KMS-11 (cell line): ENCODE data around the gene MYO7B.

Experiments used
- H2AFZ ChIP-seq: fragments of 200-600 bp; sonication (generic); 2 replicates; pipeline ENCODE4 v1.6.1; 2016; ENCODE audit warnings: antibody characterized with exemption, mixed run types, low read depth
- H3K27ac ChIP-seq: fragments of 200-600 bp; sonication (generic); 2 replicates; pipeline ENCODE4 v1.6.1; 2016; ENCODE audit warnings: mild to moderate bottlenecking, mixed run types
- H3K27me3 ChIP-seq: fragments of 200-600 bp; sonication (generic); 2 replicates; pipeline ENCODE4 v1.6.1; 2017; ENCODE audit warnings: mild to moderate bottlenecking, low read depth, mixed run types, moderate library complexity; ENCODE audit not compliant: insufficient read depth
- H3K36me3 ChIP-seq: fragments of 200-600 bp; sonication (generic); 2 replicates; pipeline ENCODE4 v1.6.1; 2017; ENCODE audit warnings: mild to moderate bottlenecking, mixed run types; ENCODE audit not compliant: insufficient read depth
- H3K4me1 ChIP-seq: fragments of 200-600 bp; sonication (generic); 2 replicates; pipeline ENCODE4 v1.6.1; 2016; ENCODE audit warnings: mild to moderate bottlenecking, low read depth, mixed run types; ENCODE audit not compliant: poor library complexity, severe bottlenecking
- H3K4me2 ChIP-seq: fragments of 200-600 bp; sonication (generic); 2 replicates; pipeline ENCODE4 v1.7.0; 2016; ENCODE audit warnings: mild to moderate bottlenecking, mixed run types
- H3K4me3 ChIP-seq: fragments of 200-600 bp; sonication (generic); IDR thresholded peaks from 2 replicates; pipeline ENCODE4 v1.6.1; 2017; ENCODE audit warnings: low read depth, low read length, mixed read lengths; ENCODE audit not compliant: insufficient read depth
- H3K79me2 ChIP-seq: fragments of 200-600 bp; sonication (generic); 2 replicates; pipeline ENCODE4 v1.6.1; 2016; ENCODE audit warnings: low read depth, mixed run types; ENCODE audit not compliant: insufficient read depth
- H3K9ac ChIP-seq: fragments of 200-600 bp; sonication (generic); 2 replicates; pipeline ENCODE4 v1.6.1; 2016; ENCODE audit warnings: mild to moderate bottlenecking, mixed run types
- H4K20me1 ChIP-seq: fragments of 200-600 bp; sonication (generic); 2 replicates; pipeline ENCODE4 v1.6.1; 2016; ENCODE audit warnings: mild to moderate bottlenecking, mixed run types; ENCODE audit not compliant: insufficient read depth
- CTCF ChIP-seq: fragments of 200-600 bp; sonication (generic); conservative IDR thresholded peaks from 2 replicates; pipeline ENCODE4 v1.6.1; 2017; ENCODE audit warnings: low read depth, mild to moderate bottlenecking, antibody characterized with exemption, low read length, moderate library complexity, mixed read lengths

MYO7B gene

GRCh38 chr2:127678531-127678930 is 143.0 kb downstream of the MYO7B start:
- Histone ChIP-seq H3K9ac (no peak overlapping the region), H3K27me3 (no peaks in the 10 kb centered on the region), H2AFZ (no peak overlapping the region), H3K4me2 (no peak overlapping the region), H3K4me1 (no peaks in the 10 kb centered on the region), H3K4me3 (no peak overlapping the region), H3K36me3 (no peaks in the 10 kb centered on the region), H3K79me2 (no peaks in the 10 kb centered on the region), H4K20me1 (no peaks in the 10 kb centered on the region), H3K27ac (no peak overlapping the region)
- TF ChIP-seq CTCF: no peak

GRCh38 chr2:127678991-127679390 is 143.5 kb downstream of the MYO7B start:
- Histone ChIP-seq H2AFZ (no peak overlapping the region), H3K27ac (no peak overlapping the region), H3K4me3 (no peak overlapping the region), H3K4me2 (no peak overlapping the region), H3K4me1 (no peaks in the 10 kb centered on the region), H3K9ac (no peak overlapping the region), H3K36me3 (no peaks in the 10 kb centered on the region), H3K27me3 (no peaks in the 10 kb centered on the region), H3K79me2 (no peaks in the 10 kb centered on the region), H4K20me1 (no peaks in the 10 kb centered on the region)
- TF ChIP-seq CTCF: no peak

DNA sequence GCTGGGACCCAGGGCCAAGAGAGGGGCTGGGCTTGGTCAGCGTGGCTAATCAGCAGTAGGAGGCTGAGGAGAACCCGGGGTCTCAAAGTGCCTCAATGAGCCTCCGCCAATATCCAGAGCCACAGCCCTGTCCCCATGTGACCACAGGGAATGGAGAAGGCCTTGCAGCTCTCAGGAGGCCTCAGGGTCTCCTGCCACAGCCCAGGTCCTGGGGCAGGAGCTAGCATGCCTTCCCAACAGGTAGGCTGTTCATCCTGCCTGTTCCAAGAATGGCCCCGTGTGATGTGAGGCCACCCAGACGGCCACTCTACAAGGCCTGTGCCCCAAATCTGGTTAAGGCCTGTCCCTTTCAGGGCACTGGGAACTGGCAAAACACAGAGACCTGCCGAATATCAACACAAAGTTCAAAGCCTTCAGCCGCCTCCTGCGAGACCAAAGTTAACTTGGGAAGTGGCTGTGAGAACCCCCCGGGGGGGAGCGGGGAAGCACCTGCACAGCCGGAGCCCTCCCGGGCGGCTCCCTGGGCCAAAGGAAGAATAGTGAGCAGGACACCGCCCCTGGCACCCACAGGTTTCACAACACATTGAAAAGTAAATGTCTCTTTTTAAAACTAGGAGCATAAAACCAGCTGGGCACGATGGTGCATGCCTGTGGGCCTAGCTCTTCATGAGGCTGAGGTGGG is 144.3 kb downstream of the MYO7B start:
- H3K79me2 ChIP-seq: no peaks in the 10 kb centered on the region
- no peak overlapping the region for H2AFZ ChIP-seq
- no peak for TF ChIP-seq CTCF
- no peaks in the 10 kb centered on the region for H3K4me1 ChIP-seq
- H3K9ac ChIP-seq: no peak overlapping the region
- no peaks in the 10 kb centered on the region for H3K36me3 ChIP-seq
- H3K27me3 ChIP-seq: no peaks in the 10 kb centered on the region
- no peak overlapping the region for H3K4me2 ChIP-seq
- no peaks in the 10 kb centered on the region for H4K20me1 ChIP-seq
- H3K27ac ChIP-seq: no peak overlapping the region
- H3K4me3 ChIP-seq: no peak overlapping the region

GRCh38 chr2:127680706-127681287 is 145.3 kb downstream of the MYO7B start:
- Histone ChIP-seq H3K36me3 (no peaks in the 10 kb centered on the region), H4K20me1 (no peaks in the 10 kb centered on the region), H3K79me2 (no peaks in the 10 kb centered on the region), H3K27me3 (no peaks in the 10 kb centered on the region), H3K27ac (no peak overlapping the region), H3K4me2 (no peak overlapping the region), H3K9ac (no peak overlapping the region), H3K4me1 (no peaks in the 10 kb centered on the region), H3K4me3 (no peak overlapping the region), H2AFZ (no peak overlapping the region)
- TF ChIP-seq CTCF: no peak
